Measurements from ENCODE around the gene GPHN. TPM values are rescaled to one million over a fixed set of nuclear protein-coding genes. Genes with fewer than 3 reads are reported as not detected.
A peak's percentile ranks its signal among the peaks of the same experiment; 100 is the strongest.
"Not testable (repeated sequence)": the region's sequence is repeated elsewhere in the genome, so short reads cannot be mapped to it uniquely, and the experiment has no call there.

GPHN gene
- total RNA-seq, 1 donor from 2014 or later, result 8.8 TPM

- no peak for TF ChIP-seq CTCF (conservative IDR thresholded peaks at IDR 0.05; ENCODE audit: low read depth, low read length)
- no peak overlapping the region for H3K4me3 ChIP-seq (ENCODE audit: low read depth, low read length)
- no peak for DNase-seq (ENCODE audit: low read depth)
Measured at GRCh38 chr14:66717561-66718140, 209.7 kb downstream of the GPHN start.

- no peak for DNase-seq (ENCODE audit: low read depth)
- no peak for TF ChIP-seq CTCF (conservative IDR thresholded peaks at IDR 0.05; ENCODE audit: low read depth, low read length)
- no peak overlapping the region for H3K4me3 ChIP-seq (ENCODE audit: low read depth, low read length)
Measured at GRCh38 chr14:66724996-66725395, 217.0 kb downstream of the GPHN start.

GRCh38 chr14:66731298-66731697 is 223.4 kb downstream of the GPHN start:
- not testable (repeated sequence) for H3K4me3 ChIP-seq (ENCODE audit: low read depth, low read length); DNase-seq (ENCODE audit: low read depth)

- TF ChIP-seq CTCF (conservative IDR thresholded peaks at IDR 0.05; ENCODE audit: low read depth, low read length), result no peak
Measured at GRCh38 chr14:66735853-66736252, 227.9 kb downstream of the GPHN start.

GRCh38 chr14:66739826-66740225 is 231.9 kb downstream of the GPHN start:
- H3K4me3 ChIP-seq (ENCODE audit: low read depth, low read length), result no peak overlapping the region
- no peak for DNase-seq (ENCODE audit: low read depth)
- no peak for TF ChIP-seq CTCF (conservative IDR thresholded peaks at IDR 0.05; ENCODE audit: low read depth, low read length)

More at GRCh38 chr14:66735853-66736252, 227.9 kb downstream of the GPHN start:
- no peak overlapping the region for H3K4me3 ChIP-seq (ENCODE audit: low read depth, low read length)
- DNase-seq (ENCODE audit: low read depth), result no peak

- no peak overlapping the region for H3K4me3 ChIP-seq (ENCODE audit: low read depth, low read length)
- no peak for TF ChIP-seq CTCF (conservative IDR thresholded peaks at IDR 0.05; ENCODE audit: low read depth, low read length)
- no peak for DNase-seq (ENCODE audit: low read depth)
Measured at GRCh38 chr14:66745078-66745477, 237.1 kb downstream of the GPHN start.

GRCh38 chr14:66746316-66747006 is 238.5 kb downstream of the GPHN start:
- H3K4me3 ChIP-seq (ENCODE audit: low read depth, low read length), result no peak overlapping the region
- peak; percentile 22 for DNase-seq (ENCODE audit: low read depth)
- peak; percentile 87 for TF ChIP-seq CTCF (conservative IDR thresholded peaks at IDR 0.05; ENCODE audit: low read depth, low read length)

All from epithelial cell of proximal tubule (primary cell).